Right atrium auricular region (tissue), 2 donors: Measurements from ENCODE around the gene CA11. TPM values are rescaled to one million over a fixed set of nuclear protein-coding genes. Genes with fewer than 3 reads are reported as not detected.

Experiments used
- DNase-seq: peaks from one replicate; pipeline ENCODE4 v3.0.0-alpha.2; 2019; ENCODE audit warnings: low spot score
- H3K27ac ChIP-seq, 2 donors: fragments of 200-600 bp; sonication (generic); 1 replicate in 1 of 2; 2 replicates in 1 of 2; pipeline ENCODE4 v1.5.1; 2016 to 2019
- H3K27me3 ChIP-seq, 2 donors: fragments of 200-600 bp; sonication (generic); one replicate each; pipeline versions ENCODE4 v1.5.1 to v1.6.0; 2017 to 2019
- H3K36me3 ChIP-seq: fragments of 200-600 bp; sonication (generic); one replicate; pipeline ENCODE4 v1.5.1; 2016
- H3K4me1 ChIP-seq, 2 donors: fragments of 200-600 bp; sonication (generic); one replicate each; pipeline versions ENCODE4 v1.5.1 to v1.6.0; 2017 to 2019
- H3K4me3 ChIP-seq, 2 donors: fragments of 200-600 bp; sonication (generic); 1 replicate in 1 of 2; 2 replicates in 1 of 2; pipeline ENCODE4 v1.5.1; 2017 to 2019; ENCODE audit warnings: mild to moderate bottlenecking in 1 of 2, moderate library complexity in 1 of 2
- H3K9me3 ChIP-seq, 2 donors: fragments of 200-600 bp; sonication (generic); one replicate each; pipeline ENCODE4 v1.5.1; 2019
- total RNA-seq, 2 donors: library from RNA; depleted of rRNA; stranded (reverse); fragments of >200 nt; gene quantifications; one replicate each; pipeline ENCODE4 v1.1.0, GENCODE V29; 2016
- TF ChIP-seq, protein P1 (sequence below), 2 donors: fragments of 200-600 bp; sonication (generic); IDR thresholded peaks; one replicate each; pipeline ENCODE4 v1.5.1; 2019; ENCODE audit warnings: antibody characterized with exemption in 2 of 2

The CA11 gene
- total RNA-seq, 2 donors from 2014 or later = 3.4 to 13.3 TPM

DNA sequence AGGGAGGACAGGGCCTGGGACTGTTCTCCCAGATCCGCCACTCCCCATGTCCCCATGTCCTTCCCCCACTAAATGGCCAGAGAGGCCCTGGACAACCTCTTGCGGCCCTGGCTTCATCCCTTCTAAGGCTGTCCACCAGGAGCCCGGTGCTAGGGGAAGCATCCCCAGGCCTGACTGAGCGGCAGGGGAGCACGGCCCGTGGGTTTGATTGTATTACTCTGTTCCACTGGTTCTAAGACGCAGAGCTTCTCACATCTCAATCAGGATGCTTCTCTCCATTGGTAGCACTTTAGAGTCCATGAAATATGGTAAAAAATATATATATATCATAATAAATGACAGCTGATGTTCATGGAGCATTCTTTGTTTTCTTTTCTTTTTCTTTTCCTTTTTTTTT, 38.6 kb downstream of the CA11 start:
- DNase-seq = no peak
- no peak overlapping the region for H3K27ac ChIP-seq
- no peaks in the 10 kb centered on the region for H3K27me3 ChIP-seq
- TF ChIP-seq, protein P1, sequence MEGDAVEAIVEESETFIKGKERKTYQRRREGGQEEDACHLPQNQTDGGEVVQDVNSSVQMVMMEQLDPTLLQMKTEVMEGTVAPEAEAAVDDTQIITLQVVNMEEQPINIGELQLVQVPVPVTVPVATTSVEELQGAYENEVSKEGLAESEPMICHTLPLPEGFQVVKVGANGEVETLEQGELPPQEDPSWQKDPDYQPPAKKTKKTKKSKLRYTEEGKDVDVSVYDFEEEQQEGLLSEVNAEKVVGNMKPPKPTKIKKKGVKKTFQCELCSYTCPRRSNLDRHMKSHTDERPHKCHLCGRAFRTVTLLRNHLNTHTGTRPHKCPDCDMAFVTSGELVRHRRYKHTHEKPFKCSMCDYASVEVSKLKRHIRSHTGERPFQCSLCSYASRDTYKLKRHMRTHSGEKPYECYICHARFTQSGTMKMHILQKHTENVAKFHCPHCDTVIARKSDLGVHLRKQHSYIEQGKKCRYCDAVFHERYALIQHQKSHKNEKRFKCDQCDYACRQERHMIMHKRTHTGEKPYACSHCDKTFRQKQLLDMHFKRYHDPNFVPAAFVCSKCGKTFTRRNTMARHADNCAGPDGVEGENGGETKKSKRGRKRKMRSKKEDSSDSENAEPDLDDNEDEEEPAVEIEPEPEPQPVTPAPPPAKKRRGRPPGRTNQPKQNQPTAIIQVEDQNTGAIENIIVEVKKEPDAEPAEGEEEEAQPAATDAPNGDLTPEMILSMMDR (IDR thresholded peaks at IDR 0.05) = no peak
- no peaks in the 10 kb centered on the region for H3K36me3 ChIP-seq
- no peaks in the 10 kb centered on the region for H3K4me1 ChIP-seq
- H3K4me3 ChIP-seq = no peak overlapping the region
- H3K9me3 ChIP-seq = no peaks in the 10 kb centered on the region

DNA sequence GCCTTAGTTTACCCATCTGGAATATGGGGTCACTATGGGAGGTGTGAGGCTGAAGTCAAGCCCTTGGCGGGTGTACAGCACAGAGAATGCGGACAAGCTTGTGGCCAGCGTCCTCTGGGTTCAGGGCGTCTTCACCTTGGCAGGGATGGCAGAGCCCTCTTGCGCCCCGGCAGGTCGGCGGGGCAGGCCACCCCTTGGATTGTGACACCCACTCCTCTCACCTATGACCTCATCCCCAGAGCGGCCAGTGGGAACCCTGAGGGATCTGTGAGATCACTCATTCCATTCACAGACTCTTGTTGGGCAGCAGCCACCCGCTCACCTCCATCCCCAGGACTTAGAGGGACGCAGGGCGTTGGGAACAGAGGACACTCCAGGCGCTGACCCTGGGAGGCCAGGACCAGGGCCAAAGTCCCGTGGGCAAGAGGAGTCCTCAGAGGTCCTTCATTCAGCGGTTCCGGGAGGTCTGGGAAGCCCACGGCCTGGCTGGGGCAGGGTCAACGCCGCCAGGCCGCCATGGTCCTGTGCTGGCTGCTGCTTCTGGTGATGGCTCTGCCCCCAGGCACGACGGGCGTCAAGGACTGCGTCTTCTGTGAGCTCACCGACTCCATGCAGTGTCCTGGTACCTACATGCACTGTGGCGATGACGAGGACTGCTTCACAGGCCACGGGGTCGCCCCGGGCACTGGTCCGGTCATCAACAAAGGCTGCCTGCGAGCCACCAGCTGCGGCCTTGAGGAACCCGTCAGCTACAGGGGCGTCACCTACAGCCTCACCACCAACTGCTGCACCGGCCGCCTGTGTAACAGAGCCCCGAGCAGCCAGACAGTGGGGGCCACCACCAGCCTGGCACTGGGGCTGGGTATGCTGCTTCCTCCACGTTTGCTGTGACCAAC, 39.3 kb downstream of the CA11 start, which contains the start of gene SPACA4:
Gene SPACA4 (plus strand): TSS at position 280 of the 896 bp plus-strand sequence. CDS start 237 bp downstream, at position 517.
- Histone ChIP-seq H3K27me3 (no peaks in the 10 kb centered on the region), H3K27ac (no peak within 1 kb of the TSS), H3K36me3 (no peaks in the 10 kb centered on the region), H3K4me3 (no peak within 1 kb of the TSS), H3K4me1 (no peaks in the 10 kb centered on the region), H3K9me3 (no peaks in the 10 kb centered on the region)
- no peak for DNase-seq
- TF ChIP-seq, protein P1 (IDR thresholded peaks at IDR 0.05) = no peak

DNA sequence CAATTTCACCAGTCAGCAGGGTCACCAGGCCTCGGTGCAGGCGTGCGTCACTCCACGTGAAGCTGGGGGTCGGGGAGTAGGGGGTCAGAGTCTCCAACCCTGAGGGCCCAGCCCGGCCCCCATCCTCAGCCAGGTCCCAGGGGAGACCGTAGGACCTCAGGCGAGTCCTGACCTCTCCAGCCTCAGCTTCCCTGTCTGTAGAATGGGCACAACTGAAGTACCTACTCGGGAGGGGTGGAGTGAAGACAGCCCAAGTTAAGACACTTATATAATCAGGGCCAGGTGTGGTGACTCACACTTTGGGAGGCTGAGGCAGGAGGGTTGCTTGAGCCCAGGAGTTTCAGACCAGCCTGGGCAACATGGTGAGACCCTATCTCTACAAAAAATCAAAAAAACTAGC, 42.1 kb downstream of the CA11 start:
- Histone ChIP-seq H3K4me3 (no peak overlapping the region), H3K4me1 (no peaks in the 10 kb centered on the region), H3K9me3 (no peaks in the 10 kb centered on the region), H3K36me3 (no peaks in the 10 kb centered on the region), H3K27ac (no peak overlapping the region), H3K27me3 (no peaks in the 10 kb centered on the region)
- TF ChIP-seq, protein P1 (IDR thresholded peaks at IDR 0.05) = no peak
- DNase-seq = no peak

DNA sequence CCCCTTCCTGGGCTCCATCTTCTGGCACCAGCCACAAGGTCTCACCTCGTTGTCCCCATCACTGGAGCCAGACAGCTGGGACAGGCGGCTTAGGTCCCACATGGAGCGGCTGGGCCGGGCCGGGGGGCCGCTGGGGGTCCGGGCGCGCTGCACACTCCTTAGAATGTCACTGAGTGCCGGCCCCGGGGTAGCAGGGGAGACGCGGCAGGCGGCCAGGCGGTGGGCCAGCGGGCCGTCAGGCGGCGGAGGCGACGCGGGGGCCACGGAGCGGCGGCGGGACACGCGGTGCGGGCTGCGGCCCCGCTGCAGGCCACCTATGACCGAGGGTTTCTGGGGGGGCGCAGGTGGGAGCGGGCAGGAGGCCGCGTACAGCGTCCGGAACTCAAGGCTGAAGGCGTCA, 42.5 kb downstream of the CA11 start:
- Histone ChIP-seq H3K27ac (no peak overlapping the region), H3K4me1 (no peaks in the 10 kb centered on the region), H3K27me3 (no peaks in the 10 kb centered on the region), H3K9me3 (no peaks in the 10 kb centered on the region), H3K36me3 (no peaks in the 10 kb centered on the region), H3K4me3 (no peak overlapping the region)
- no peak for DNase-seq
- TF ChIP-seq, protein P1 (IDR thresholded peaks at IDR 0.05) = no peak

DNA sequence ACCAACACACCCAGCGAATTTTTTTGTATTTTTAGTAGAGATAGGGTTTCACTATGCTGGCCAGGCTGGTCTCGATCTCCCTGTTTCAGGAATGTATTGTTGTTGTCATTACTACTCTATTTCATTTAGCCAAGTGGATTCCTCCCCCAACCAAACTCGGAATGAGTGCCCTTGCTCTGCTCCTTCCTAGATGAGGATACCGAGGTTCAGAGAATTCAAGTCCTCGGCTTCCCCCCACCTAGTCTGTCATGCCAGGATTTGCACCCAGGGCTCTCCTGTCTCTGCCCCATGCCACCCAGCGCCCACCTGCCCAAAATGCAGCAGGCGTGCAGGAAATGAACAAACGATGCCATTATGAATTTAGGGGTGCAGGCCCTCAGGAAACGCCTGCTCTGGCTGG, 43.0 kb downstream of the CA11 start:
- Histone ChIP-seq H3K27ac (no peak overlapping the region), H3K4me1 (no peaks in the 10 kb centered on the region), H3K27me3 (no peaks in the 10 kb centered on the region), H3K36me3 (no peaks in the 10 kb centered on the region), H3K9me3 (no peaks in the 10 kb centered on the region), H3K4me3 (no peak overlapping the region)
- TF ChIP-seq, protein P1 (IDR thresholded peaks at IDR 0.05) = no peak
- no peak for DNase-seq
